Heart left ventricle (tissue), 13 donors: ENCODE results near the gene KRTAP4-4.

Experiments
- POLR2A ChIP-seq, 2 donors: fragments of 450-650 bp; IDR thresholded peaks; one replicate each; pipeline ENCODE4 v1.6.1; 2017; ENCODE audit warnings: antibody characterized with exemption in 2 of 2, mild to moderate bottlenecking in 2 of 2, moderate library complexity in 2 of 2
- TF ChIP-seq, protein P1 (sequence below), 12 donors: fragments of 200-600 bp; sonication (generic) in 4 of 12; IDR thresholded peaks; one replicate each; pipeline versions ENCODE4 v1.5.0 to v1.8.0; 2018 to 2022; ENCODE audit warnings: antibody characterized with exemption in 12 of 12, mild to moderate bottlenecking in 5 of 12
- donor health status: ischemic (EF 13 %, LVEDD 7.1; RV severe dilation, severe dysfunction).
- donor health status: DM: no; HTN: yes; CAD: no.
- donor health status: DM: no; HTN: no; CAD: no.
- donor health status: ischemic (EF 25% LVEDD 6.9; RV normal size, moderate dysfunction).
- donor health status: ischemic (EF 25% LVEDD 5.7; RV mildly dilated, moderate dysfunction).
- donor health status: ischemic (EF 35%, LVEDD 5.7; RV mildly dilated, moderate dysfunction).
- donor health status: nonischemic (EF 11% LVEDD 7.7; RV severe dilation, severe dysfunction).
- donor health status: DM: yes; HTN: yes; CAD: no.
- donor health status: PGD.
- donor health status: ischemic (EF 29% LVEDD 5.4; RV normal size, mild dysfunction).
- donor health status: nonischemic (EF 23%, LVEDD 6.1; RV moderate dilation, normal function).

DNA sequence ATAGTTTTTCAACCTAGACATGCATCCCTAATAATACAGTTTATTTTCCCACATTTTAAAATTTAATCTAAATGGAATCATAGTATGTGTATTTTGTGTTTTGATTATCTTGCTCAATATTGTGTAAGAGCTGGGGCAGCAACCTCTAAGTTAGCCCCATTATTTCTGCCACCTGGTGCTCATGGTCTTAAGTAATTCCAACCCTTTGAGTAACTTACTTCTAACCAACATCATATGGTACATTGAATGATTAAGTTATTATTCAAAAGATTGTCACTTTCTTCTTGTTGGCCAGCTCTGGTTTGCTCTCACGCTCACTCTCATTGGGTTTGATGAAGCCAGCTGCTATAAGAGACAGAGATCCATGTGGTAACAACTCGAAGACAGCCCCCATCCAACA, 11.3 kb upstream of the KRTAP4-4 start:
- TF ChIP-seq, protein P1, sequence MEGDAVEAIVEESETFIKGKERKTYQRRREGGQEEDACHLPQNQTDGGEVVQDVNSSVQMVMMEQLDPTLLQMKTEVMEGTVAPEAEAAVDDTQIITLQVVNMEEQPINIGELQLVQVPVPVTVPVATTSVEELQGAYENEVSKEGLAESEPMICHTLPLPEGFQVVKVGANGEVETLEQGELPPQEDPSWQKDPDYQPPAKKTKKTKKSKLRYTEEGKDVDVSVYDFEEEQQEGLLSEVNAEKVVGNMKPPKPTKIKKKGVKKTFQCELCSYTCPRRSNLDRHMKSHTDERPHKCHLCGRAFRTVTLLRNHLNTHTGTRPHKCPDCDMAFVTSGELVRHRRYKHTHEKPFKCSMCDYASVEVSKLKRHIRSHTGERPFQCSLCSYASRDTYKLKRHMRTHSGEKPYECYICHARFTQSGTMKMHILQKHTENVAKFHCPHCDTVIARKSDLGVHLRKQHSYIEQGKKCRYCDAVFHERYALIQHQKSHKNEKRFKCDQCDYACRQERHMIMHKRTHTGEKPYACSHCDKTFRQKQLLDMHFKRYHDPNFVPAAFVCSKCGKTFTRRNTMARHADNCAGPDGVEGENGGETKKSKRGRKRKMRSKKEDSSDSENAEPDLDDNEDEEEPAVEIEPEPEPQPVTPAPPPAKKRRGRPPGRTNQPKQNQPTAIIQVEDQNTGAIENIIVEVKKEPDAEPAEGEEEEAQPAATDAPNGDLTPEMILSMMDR (IDR thresholded peaks at IDR 0.05) = no peak
- no peak for TF ChIP-seq POLR2A (IDR thresholded peaks at IDR 0.05)
